GM19324 (cell line): ENCODE results near the gene DNAI2.
"Not testable (repeated sequence)": the region's sequence is repeated elsewhere in the genome, so short reads cannot be mapped to it uniquely, and the experiment has no call there.

Experiments used
- ATAC-seq: cut with Tn5 transposase; IDR thresholded peaks from one replicate; pipeline ENCODE4 v1.9.1; 2021; ENCODE audit warnings: mild to moderate bottlenecking, moderate library complexity; ENCODE audit not compliant: unreplicated experiment, low FRiP score

DNAI2 gene

GRCh38 chr17:74244548-74244947 lies 29.5 kb upstream of the DNAI2 start:
- ATAC-seq: no peak

- no peak for ATAC-seq
Observed at GRCh38 chr17:74245145-74245831, 28.7 kb upstream of the DNAI2 start.

GRCh38 chr17:74245871-74246270 lies 28.2 kb upstream of the DNAI2 start:
- ATAC-seq: no peak

GRCh38 chr17:74249590-74250270 lies 24.3 kb upstream of the DNAI2 start:
- no peak for ATAC-seq

- ATAC-seq: no peak
Observed at GRCh38 chr17:74250324-74250995, 23.6 kb upstream of the DNAI2 start.

GRCh38 chr17:74251051-74251450 lies 23.0 kb upstream of the DNAI2 start:
- no peak for ATAC-seq

- ATAC-seq: no peak
Observed at GRCh38 chr17:74251569-74251968, 22.5 kb upstream of the DNAI2 start.

- ATAC-seq: no peak
Observed at GRCh38 chr17:74252211-74252610, 21.8 kb upstream of the DNAI2 start.

GRCh38 chr17:74253036-74253435 lies 21.0 kb upstream of the DNAI2 start:
- no peak for ATAC-seq

- no peak for ATAC-seq
Observed at GRCh38 chr17:74257311-74257710, 16.7 kb upstream of the DNAI2 start.

- ATAC-seq: no peak
Observed at GRCh38 chr17:74259667-74260524, 14.1 kb upstream of the DNAI2 start.

GRCh38 chr17:74260525-74260850 lies 13.5 kb upstream of the DNAI2 start:
- no peak for ATAC-seq

GRCh38 chr17:74262601-74263000 lies 11.4 kb upstream of the DNAI2 start:
- ATAC-seq: no peak

- not testable (repeated sequence) for ATAC-seq
Observed at GRCh38 chr17:74267054-74267453, 7.0 kb upstream of the DNAI2 start.

- ATAC-seq: no peak
Observed at GRCh38 chr17:74267579-74267978, 6.5 kb upstream of the DNAI2 start.

GRCh38 chr17:74267987-74268499 lies 6.0 kb upstream of the DNAI2 start:
- no peak for ATAC-seq

GRCh38 chr17:74268558-74268957 lies 5.5 kb upstream of the DNAI2 start:
- ATAC-seq: no peak

- no peak for ATAC-seq
Observed at GRCh38 chr17:74270333-74270732, 3.7 kb upstream of the DNAI2 start.

GRCh38 chr17:74271281-74271680 lies 2.8 kb upstream of the DNAI2 start:
- ATAC-seq: no peak

- ATAC-seq: no peak
Observed at GRCh38 chr17:74271901-74272561, 2.0 kb upstream of the DNAI2 start.
